Measurements from ENCODE around the gene SMIM44. TPM values are rescaled to one million over a fixed set of nuclear protein-coding genes. Genes with fewer than 3 reads are reported as not detected.

SMIM44 gene
- total RNA-seq, 2 experiments from 2014 or later, result not detected

GRCh38 chr19:3441089-3441985, 41.9 kb downstream of the SMIM44 start:
- CTCF ChIA-PET, result interaction anchor here (0.7 kb wide), 1 partner anchor 179 kb away, joined by 4 read pairs; no protein-coding TSS in a partner anchor
- Mint-ChIP-seq H3K27me3 (no peaks in the 10 kb centered on the region), H3K4me1 (peaks cover 12% of the 10 kb centered on the region), H3K9me3 (no peaks in the 10 kb centered on the region), H3K27ac (no peak overlapping the region), H3K36me3 (ENCODE audit: low read depth) (no peaks in the 10 kb centered on the region), H3K4me3 (no peak overlapping the region)
- POLR2A ChIA-PET, result no interaction called here
- DNase-seq, result no peak

GRCh38 chr19:3440082-3440481, 43.2 kb downstream of the SMIM44 start:
- H3K27ac Mint-ChIP-seq, result no peak overlapping the region
- peak; percentile 59 for DNase-seq
- POLR2A ChIA-PET, result no interaction called here
- H3K4me3 Mint-ChIP-seq, result no peak overlapping the region
- CTCF ChIA-PET, result no interaction called here
- H3K9me3 Mint-ChIP-seq, result no peaks in the 10 kb centered on the region
- peaks cover 3% of the 10 kb centered on the region for H3K36me3 Mint-ChIP-seq (ENCODE audit: low read depth)
- H3K4me1 Mint-ChIP-seq, result peaks cover 18% of the 10 kb centered on the region
- H3K27me3 Mint-ChIP-seq, result no peaks in the 10 kb centered on the region

- peak overlapping the region; percentile 90 for H3K4me3 Mint-ChIP-seq
- ChIA-PET POLR2A (no interaction called here), CTCF (no interaction called here)
- H3K4me1 Mint-ChIP-seq, result peaks cover 16% of the 10 kb centered on the region
- no peaks in the 10 kb centered on the region for H3K27me3 Mint-ChIP-seq
- H3K36me3 Mint-ChIP-seq (ENCODE audit: low read depth), result peaks cover 14% of the 10 kb centered on the region
- H3K27ac Mint-ChIP-seq, result peak overlapping the region; percentile 97
- no peaks in the 10 kb centered on the region for H3K9me3 Mint-ChIP-seq
- peak; percentile 94 for DNase-seq
These were observed 48.3 kb downstream of the SMIM44 start for GRCh38 chr19:3434630-3435553.

- no peak for DNase-seq
- peak overlapping the region; percentile 97 for H3K27ac Mint-ChIP-seq
- CTCF ChIA-PET, result interaction anchor here (1.2 kb wide), 1 partner anchor 50 kb away, joined by 3 read pairs; no protein-coding TSS in a partner anchor
These were observed 49.3 kb downstream of the SMIM44 start for GRCh38 chr19:3433805-3434540.

DNA sequence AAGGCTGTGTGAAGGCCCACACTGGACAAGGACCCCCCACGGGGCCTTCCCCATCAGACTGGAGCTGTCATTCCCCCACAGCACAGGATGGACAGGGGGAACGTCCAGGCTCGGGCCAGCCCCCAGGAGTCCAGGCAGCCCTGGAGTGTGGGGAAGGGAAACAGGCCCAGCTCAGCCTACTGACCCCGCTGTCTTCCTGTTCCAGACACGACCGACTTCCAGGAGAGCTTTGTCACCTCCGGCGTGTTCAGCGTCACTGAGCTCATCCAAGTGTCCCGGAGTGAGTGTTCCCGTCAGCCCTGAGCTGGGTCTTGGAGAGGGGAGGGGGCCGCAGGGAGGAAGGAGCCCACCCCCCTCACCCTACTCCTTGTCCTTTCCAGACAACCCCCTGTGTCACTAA, 49.9 kb downstream of the SMIM44 start:
- peaks cover 14% of the 10 kb centered on the region for H3K36me3 Mint-ChIP-seq (ENCODE audit: low read depth)
- peaks cover 15% of the 10 kb centered on the region for H3K4me1 Mint-ChIP-seq
- no peak for DNase-seq
- CTCF ChIA-PET, result interaction anchor here (1.2 kb wide), 1 partner anchor 51 kb away, joined by 3 read pairs; no protein-coding TSS in a partner anchor
- H3K27me3 Mint-ChIP-seq, result no peaks in the 10 kb centered on the region
- POLR2A ChIA-PET, result no interaction called here
- H3K27ac Mint-ChIP-seq, result no peak overlapping the region
- H3K4me3 Mint-ChIP-seq, result no peak overlapping the region
- no peaks in the 10 kb centered on the region for H3K9me3 Mint-ChIP-seq

More at GRCh38 chr19:3433805-3434540, 49.3 kb downstream of the SMIM44 start:
- peaks cover 15% of the 10 kb centered on the region for H3K4me1 Mint-ChIP-seq
- no peaks in the 10 kb centered on the region for H3K9me3 Mint-ChIP-seq
- peaks cover 14% of the 10 kb centered on the region for H3K36me3 Mint-ChIP-seq (ENCODE audit: low read depth)
- H3K4me3 Mint-ChIP-seq, result peak overlapping the region; percentile 90
- POLR2A ChIA-PET, result no interaction called here
- H3K27me3 Mint-ChIP-seq, result no peaks in the 10 kb centered on the region

Other genes with a start within 250 kb of the SMIM44 start
- 10 to 100 TPM; 14.2 TPM for gene NFIC, start 116.9 kb downstream of the SMIM44 start, total RNA-seq
- gene SMIM24, start 2.9 kb downstream of the SMIM44 start, total RNA-seq, result under 1 TPM; 0.27 to 0.33 TPM
- 10 to 100 TPM in 1 of 2 experiments, 1 to 10 TPM in 1; 9.2 to 12.6 TPM for gene DOHH, start 17.2 kb upstream of the SMIM44 start, total RNA-seq
- gene FZR1, start 22.9 kb upstream of the SMIM44 start, total RNA-seq, result 10 to 100 TPM; 78.6 to 79.3 TPM
- gene TEKTIP1, start 55.7 kb upstream of the SMIM44 start, total RNA-seq, result 1 to 10 TPM; 6.5 to 8.7 TPM
- 10 to 100 TPM; 62.1 to 67.6 TPM for gene MFSD12, start 74.1 kb upstream of the SMIM44 start, total RNA-seq
- 10 to 100 TPM; 47.8 to 54.1 TPM for gene HMG20B, start 89.5 kb upstream of the SMIM44 start, total RNA-seq
- gene GIPC3, start 102.0 kb upstream of the SMIM44 start, total RNA-seq, result under 1 TPM; 0.57 to 0.71 TPM
- under 1 TPM; 0.92 to 1.00 TPM for gene TBXA2R, start 123.4 kb upstream of the SMIM44 start, total RNA-seq
- gene CACTIN, start 143.3 kb upstream of the SMIM44 start, total RNA-seq, result 10 to 100 TPM; 31.8 to 39.1 TPM
- 10 to 100 TPM; 18.7 to 19.5 TPM for gene PIP5K1C, start 217.0 kb upstream of the SMIM44 start, total RNA-seq
- 1 to 10 TPM; 2.7 to 3.5 TPM for gene TJP3, start 224.9 kb upstream of the SMIM44 start, total RNA-seq

Data from activated CD4-positive, alpha-beta T cell treated with anti-CD3 and anti-CD28 coated beads, Interleukin-2, amount 10 ng/mL, durations not matched to agents 7 days and 5 days (primary cell).